ENCODE results near the gene LCNL1. TPM values are rescaled to one million over a fixed set of nuclear protein-coding genes. Genes with fewer than 3 reads are reported as not detected.

The LCNL1 gene
- total and polyA plus RNA-seq, 2 of the 13 experiments (the other 11 are each of a cell fraction or from before 2014, with no cell fraction given): not detected

GRCh38 chr9:137001857-137002645 is 19.3 kb downstream of the LCNL1 start (continued):
- TF ChIP-seq, protein P1, sequence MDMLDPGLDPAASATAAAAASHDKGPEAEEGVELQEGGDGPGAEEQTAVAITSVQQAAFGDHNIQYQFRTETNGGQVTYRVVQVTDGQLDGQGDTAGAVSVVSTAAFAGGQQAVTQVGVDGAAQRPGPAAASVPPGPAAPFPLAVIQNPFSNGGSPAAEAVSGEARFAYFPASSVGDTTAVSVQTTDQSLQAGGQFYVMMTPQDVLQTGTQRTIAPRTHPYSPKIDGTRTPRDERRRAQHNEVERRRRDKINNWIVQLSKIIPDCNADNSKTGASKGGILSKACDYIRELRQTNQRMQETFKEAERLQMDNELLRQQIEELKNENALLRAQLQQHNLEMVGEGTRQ (IDR thresholded peaks at IDR 0.05; ENCODE audit: low read depth, low read length): no peak
- TF ChIP-seq, protein P1 (CRISPR knock-in tag; IDR thresholded peaks at IDR 0.05; ENCODE audit: borderline replicate concordance): no peak
- TF ChIP-seq ZNF766 (CRISPR knock-in tag; IDR thresholded peaks at IDR 0.05; ENCODE audit: borderline replicate concordance): no peak
- TF ChIP-seq FOSL2 (CRISPR knock-in tag; IDR thresholded peaks at IDR 0.05): no peak
- 0 out of 2 replicates have a peak, but pooled peaks have one; percentile 7 for TF ChIP-seq RARA (CRISPR knock-in tag; IDR thresholded peaks at IDR 0.05)
- no peak for TF ChIP-seq ZBTB37 (CRISPR knock-in tag; IDR thresholded peaks at IDR 0.05)
- TF ChIP-seq TCF12 (IDR thresholded peaks at IDR 0.05): no peak
- TF ChIP-seq TCF12 (CRISPR knock-in tag; IDR thresholded peaks at IDR 0.05): no peak
- TF ChIP-seq KDM4B (CRISPR knock-in tag; IDR thresholded peaks at IDR 0.05): no peak
- no peak for TF ChIP-seq FOXA1 (IDR thresholded peaks at IDR 0.05)
- no peak for TF ChIP-seq FOXA1 (CRISPR knock-in tag; IDR thresholded peaks at IDR 0.05)
- no peak for TF ChIP-seq ZNF567 (CRISPR knock-in tag; IDR thresholded peaks at IDR 0.05; ENCODE audit: borderline replicate concordance)
- no peak for TF ChIP-seq ZNF205 (CRISPR knock-in tag; IDR thresholded peaks at IDR 0.05)
- TF ChIP-seq GATAD1 (CRISPR knock-in tag; IDR thresholded peaks at IDR 0.05): no peak
- TF ChIP-seq ZNF549 (CRISPR knock-in tag; IDR thresholded peaks at IDR 0.05): no peak
- no peak for TF ChIP-seq TBX2 (CRISPR knock-in tag; IDR thresholded peaks at IDR 0.05; ENCODE audit: borderline replicate concordance)
- TF ChIP-seq ZNF382 (CRISPR knock-in tag; IDR thresholded peaks at IDR 0.05; ENCODE audit: borderline replicate concordance): no peak
- 0 out of 2 replicates have a peak, but pooled peaks have one; percentile 35 for TF ChIP-seq KDM5B (CRISPR knock-in tag; IDR thresholded peaks at IDR 0.05; ENCODE audit: borderline replicate concordance)
- 0 out of 2 replicates have a peak, but pooled peaks have one; percentile 44 for TF ChIP-seq ERF (CRISPR knock-in tag; IDR thresholded peaks at IDR 0.05)
- TF ChIP-seq ZNF770 (CRISPR knock-in tag; IDR thresholded peaks at IDR 0.05): 0 out of 2 replicates have a peak, but pooled peaks have one; percentile 78
- TF ChIP-seq, protein P2, sequence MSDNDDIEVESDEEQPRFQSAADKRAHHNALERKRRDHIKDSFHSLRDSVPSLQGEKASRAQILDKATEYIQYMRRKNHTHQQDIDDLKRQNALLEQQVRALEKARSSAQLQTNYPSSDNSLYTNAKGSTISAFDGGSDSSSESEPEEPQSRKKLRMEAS (IDR thresholded peaks at IDR 0.05): peak; percentile 67
- TF ChIP-seq ZNF33A (CRISPR knock-in tag; IDR thresholded peaks at IDR 0.05; ENCODE audit: borderline replicate concordance): no peak
- TF ChIP-seq ZNF761 (CRISPR knock-in tag; conservative IDR thresholded peaks at IDR 0.05): no peak
